GM21737 (cell line): Measurements from ENCODE around the gene SIRT7.
A peak's percentile ranks its signal among the peaks of the same experiment; 100 is the strongest.

Experiments used
- ATAC-seq: cut with Tn5 transposase; IDR thresholded peaks from one replicate; pipeline ENCODE4 v1.9.1; 2021; ENCODE audit warnings: mild to moderate bottlenecking, moderate library complexity; ENCODE audit not compliant: unreplicated experiment

The SIRT7 gene

GRCh38 chr17:81890447-81891302, 27.3 kb downstream of the SIRT7 start:
- ATAC-seq = no peak

DNA sequence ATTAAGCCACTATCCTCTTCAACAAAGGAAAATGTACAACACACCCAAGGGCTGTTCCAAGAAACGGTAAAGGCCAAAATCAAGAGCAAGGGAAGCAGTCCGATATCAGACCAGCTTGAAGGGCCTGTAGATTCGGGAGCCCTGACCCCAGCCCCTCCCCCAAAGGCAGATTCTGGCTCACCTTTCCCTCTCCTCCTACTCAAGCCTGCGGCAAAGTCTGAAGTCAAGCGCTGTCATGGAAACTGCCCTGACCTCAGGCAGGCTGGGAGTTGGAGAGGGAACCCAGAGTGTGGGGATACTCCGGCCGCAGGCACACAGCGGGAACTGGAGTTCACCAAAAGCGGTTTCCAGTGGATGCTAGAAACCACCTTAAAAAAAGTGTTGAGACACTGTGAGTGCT, 28.4 kb downstream of the SIRT7 start:
- no peak for ATAC-seq

DNA sequence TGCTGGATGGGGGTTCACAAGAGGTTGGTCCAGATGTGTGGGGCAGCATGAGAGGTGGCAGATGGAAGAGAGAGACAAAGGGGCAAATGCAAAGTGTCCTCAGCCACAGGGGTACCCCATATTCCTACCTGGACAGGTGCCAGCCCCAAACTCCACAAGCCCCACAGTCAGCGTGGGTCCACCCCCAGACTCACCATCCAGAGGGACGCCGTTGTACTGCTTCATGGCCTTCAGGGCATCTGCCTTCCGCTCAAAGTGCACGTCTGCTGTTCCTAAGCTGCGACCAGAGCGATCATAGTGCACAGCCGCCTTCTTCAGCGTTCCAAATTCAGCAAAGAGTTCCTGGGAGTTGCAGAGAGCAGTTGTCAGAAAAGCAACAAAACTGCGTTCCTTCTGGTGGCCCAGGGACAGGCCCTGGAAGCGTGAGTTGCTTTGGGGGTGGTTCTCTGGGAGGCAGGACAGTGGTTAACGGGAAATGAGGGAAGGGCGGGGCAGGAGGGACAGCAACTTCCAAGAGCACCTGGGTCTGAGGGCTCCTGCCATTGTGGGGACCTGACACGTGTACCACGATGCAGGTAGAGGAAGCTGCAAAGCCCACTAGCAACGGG, 28.9 kb downstream of the SIRT7 start:
- ATAC-seq = no peak

DNA sequence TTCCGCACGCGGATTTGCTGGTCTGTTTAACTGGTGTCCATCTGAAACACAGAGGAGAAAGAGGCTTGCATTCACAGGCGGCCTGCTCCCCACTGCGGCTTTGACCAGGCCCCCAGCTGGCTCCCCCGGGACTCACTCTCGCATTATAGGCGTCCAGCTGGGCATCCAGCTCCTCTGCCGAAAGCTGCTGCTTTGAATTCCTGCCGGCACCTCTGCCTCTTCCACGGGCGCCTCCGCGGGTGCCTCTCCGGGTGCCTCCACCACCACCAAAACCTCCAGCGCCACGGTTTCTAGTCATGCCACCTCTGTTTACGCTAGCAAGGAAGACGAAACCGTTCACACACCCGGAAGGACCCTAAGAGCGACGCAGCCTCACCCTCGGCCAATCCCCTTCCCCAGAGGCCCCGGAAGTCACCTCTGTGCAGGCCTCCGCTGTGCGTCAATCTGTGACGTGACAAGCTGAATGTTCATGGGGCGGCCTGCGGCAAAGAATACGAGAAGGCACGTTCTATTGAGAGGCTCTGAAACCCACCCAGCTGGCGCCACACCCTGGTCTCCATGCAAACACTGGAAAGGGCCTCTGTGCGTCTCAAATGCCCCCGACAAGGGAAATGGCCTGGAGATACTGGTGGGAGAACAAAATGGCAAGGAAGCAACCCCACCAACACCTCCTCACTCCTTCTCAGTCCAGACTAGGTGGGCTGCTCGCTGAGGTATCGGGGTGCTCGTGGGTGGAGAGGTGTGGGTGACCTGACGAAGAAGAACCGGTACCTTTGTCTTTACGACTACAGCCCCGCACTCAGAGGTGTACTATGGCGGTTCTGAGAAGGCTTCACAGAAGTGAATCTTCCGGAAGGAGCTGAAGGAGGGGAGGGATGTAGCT, 29.6 kb downstream of the SIRT7 start:
- no peak for ATAC-seq

GRCh38 chr17:81885869-81886548, 32.0 kb downstream of the SIRT7 start:
- ATAC-seq = no peak

GRCh38 chr17:81885454-81885853, 32.5 kb downstream of the SIRT7 start:
- ATAC-seq = no peak

DNA sequence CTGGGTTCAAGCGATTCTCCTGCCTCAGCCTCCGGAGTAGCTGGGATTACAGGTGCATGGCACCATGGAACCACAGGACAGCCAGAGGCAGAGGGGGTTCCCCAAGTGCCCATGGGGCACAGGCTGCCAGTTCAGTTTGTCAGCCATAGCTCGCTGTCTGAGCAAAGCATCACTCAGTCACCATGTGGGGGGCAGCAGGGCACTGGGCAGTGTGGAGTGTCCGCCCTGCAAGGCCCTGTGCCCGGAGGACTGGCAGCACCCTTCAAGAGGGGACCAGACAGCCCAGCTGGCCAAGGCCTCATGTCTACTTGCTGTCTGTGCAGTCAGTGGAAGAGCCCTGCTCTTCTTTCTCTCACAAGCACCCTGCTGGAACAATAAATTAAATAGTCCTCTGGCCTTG, 33.0 kb downstream of the SIRT7 start:
- ATAC-seq = no peak

GRCh38 chr17:81884520-81884919, 33.5 kb downstream of the SIRT7 start:
- ATAC-seq = no peak

GRCh38 chr17:81879121-81879520, 38.9 kb downstream of the SIRT7 start:
- ATAC-seq = no peak

DNA sequence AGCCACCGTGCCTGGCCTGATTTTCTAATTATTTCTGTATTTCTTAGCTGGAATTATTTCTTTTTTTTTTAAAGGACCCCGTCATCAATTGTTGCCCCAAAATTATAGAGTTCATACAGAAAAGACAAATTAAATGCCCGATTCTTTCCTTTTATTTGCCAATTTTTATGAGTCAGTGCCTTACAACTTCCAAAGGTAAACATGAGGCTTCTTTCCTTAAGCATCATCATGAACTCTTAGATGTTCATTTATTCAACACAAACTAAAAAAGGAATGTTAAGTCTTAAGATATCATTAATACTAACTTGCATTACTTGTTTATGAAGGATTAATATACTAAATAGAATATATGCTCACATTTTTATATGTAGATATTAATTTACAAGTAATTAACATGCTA, 39.7 kb downstream of the SIRT7 start:
- no peak for ATAC-seq

DNA sequence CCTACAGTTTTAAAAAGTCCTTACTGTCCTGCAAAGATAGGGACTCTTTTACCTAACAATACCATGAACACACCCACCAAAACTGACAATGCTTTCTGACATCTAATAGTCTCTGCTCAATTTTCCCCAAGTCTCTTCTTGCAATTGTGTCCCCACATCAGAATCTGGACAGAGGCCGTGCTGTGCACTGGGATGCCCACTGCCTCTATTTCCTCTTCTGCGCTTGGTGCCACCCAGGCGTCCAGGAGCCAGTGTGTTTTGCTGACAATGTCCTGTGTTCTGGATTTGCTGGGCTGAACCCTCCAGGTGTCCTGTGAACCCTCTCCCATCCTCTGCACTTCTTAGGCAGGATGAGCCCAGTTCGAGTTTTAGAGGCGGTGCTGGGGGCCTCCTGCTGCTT, 40.4 kb downstream of the SIRT7 start:
- ATAC-seq = no peak

DNA sequence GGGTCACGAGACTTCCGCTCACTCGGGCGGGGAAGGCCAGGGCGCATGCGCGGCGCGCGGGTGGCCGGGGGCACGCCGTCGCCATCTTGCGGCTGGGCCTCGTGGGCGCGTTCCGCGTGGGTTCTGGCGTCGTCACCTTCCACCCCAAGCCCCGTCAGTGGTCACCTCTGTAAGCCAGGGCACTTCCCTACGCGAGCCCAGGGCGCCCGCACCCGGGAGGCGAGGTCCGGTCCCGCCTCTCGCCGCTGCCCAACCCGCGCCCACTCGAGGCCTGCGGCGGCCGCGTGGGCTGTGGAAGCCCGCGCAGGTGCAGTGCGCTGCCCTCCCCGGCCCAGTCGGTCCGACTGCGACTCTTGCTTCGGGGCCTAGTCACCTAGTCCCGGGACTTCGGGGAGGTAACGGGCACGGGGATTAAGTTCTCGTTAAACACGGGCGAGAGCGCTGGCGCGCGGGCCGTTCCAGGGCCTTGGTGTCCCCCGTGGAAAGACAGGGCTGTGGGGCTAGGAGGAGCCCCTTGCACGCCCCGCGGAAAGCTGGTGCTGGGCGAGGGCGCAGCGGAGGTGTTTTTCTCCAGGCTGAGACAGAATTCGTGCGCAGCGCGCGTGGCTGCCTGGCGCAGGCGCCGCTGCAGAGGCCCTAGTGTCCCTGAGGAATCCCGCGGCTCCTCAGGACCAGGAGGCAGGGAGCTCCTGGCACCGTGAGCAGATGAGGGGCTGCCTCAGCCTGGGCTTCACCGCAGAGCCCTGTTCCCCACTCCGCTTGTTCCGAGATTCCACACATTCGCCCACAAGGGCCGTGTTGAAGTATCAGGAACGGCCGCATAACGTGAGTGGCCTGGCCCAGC, 46.4 kb downstream of the SIRT7 start:
- ATAC-seq = peak; percentile 48

DNA sequence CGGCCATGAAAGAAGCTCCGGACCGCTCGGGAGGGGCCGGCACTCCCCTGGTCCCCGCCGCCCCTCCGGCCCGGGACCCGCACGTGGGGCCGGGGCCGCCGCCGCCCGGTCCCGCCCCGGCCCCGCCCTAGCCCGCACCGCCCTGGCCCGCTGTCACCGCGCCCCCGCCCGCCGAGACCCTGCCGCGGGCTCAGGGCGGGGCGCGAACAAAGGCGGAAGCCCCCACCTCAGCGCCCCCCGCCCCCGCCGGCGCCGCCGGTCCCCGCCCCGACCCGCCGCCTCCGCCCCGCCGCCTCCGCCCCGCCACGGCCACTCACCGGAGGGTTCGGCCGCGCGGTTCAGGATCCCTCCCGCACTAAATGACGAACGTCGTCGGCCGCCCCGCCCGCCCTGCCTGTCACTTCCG, 47.0 kb downstream of the SIRT7 start, which contains the start of gene ARHGDIA:
Gene ARHGDIA, minus strand, starts transcription at position 357 of the 406 bp plus-strand sequence. CDS start 1,407 bp downstream, outside the sequence.
- ATAC-seq = peak; percentile 4

GRCh38 chr17:81870131-81870980, 47.6 kb downstream of the SIRT7 start:
- peak; percentile 4 for ATAC-seq

- ATAC-seq = no peak
Observed at GRCh38 chr17:81869221-81870130, 48.5 kb downstream of the SIRT7 start.

- ATAC-seq = no peak
Observed at GRCh38 chr17:81868674-81869220, 49.2 kb downstream of the SIRT7 start.

DNA sequence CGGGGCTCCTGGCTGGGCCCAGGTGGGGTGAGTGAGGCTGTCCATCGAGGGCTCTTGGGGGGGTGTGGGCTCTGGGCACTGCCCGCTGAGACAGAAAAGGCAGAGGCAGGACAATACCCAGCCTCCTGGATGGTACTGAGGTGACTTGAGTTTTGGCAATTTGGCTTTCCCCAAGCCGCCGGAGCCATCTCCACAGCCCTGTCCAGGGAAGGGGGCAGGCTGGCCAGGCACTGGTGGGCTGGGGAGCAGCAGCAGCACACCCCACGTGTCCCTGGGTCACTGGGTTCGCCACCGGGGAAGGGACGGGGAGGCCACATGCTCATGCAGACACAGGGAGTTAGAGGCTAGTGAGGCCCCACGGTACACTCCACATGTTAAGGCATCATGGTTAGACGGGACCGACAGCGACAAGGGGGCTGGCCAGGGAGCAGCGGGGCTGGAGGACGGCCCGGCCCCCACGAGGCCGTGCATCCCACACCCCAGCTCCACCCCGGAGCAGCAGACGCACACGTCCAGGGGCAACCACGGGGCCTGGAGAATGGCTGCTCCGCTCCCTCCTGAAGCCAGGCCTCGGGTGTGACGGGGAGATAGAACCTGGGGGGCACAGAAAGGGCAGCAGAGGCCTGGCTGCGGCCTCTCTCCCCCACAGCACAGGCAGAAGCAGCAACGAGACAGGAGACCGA, 49.8 kb downstream of the SIRT7 start:
- ATAC-seq = no peak
